ENCODE data around the gene PARM1.

DNA sequence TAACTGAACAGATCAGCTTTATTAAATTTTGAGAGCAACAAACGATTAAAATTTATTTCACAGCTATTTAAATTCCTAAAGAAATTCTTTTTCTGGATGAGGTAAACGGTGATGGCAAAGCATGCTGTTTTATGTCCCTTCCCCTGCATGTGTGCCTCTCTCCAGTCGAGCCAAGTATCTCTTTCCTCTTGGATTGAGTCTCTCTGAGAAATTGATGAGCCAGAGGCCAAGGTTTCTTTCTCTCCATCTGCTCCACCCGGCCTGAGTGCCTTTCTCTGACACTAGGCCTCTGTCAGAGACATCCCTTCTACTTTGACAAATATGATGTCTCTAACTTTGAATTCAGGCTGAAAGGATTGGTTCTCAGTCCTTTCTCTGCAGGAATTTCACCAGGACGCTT, 42.6 kb upstream of the PARM1 start:
- TF ChIP-seq POLR2A (IDR thresholded peaks at IDR 0.05) = no peak
- TF ChIP-seq, protein P1, sequence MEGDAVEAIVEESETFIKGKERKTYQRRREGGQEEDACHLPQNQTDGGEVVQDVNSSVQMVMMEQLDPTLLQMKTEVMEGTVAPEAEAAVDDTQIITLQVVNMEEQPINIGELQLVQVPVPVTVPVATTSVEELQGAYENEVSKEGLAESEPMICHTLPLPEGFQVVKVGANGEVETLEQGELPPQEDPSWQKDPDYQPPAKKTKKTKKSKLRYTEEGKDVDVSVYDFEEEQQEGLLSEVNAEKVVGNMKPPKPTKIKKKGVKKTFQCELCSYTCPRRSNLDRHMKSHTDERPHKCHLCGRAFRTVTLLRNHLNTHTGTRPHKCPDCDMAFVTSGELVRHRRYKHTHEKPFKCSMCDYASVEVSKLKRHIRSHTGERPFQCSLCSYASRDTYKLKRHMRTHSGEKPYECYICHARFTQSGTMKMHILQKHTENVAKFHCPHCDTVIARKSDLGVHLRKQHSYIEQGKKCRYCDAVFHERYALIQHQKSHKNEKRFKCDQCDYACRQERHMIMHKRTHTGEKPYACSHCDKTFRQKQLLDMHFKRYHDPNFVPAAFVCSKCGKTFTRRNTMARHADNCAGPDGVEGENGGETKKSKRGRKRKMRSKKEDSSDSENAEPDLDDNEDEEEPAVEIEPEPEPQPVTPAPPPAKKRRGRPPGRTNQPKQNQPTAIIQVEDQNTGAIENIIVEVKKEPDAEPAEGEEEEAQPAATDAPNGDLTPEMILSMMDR (IDR thresholded peaks at IDR 0.05) = no peak

All from adrenal gland (tissue), 5 donors.